Activated CD8-positive, alpha-beta memory T cell treated with anti-CD3 and anti-CD28 coated beads, Interleukin-2, amount 50 U/mL, for 24 hours (primary cell): ENCODE measurements around the gene PLG.
"Not testable (repeated sequence)": the region's sequence is repeated elsewhere in the genome, so short reads cannot be mapped to it uniquely, and the experiment has no call there.

Experiments used
- DNase-seq: peaks from one replicate; pipeline ENCODE4 v3.0.0-alpha.2; 2020; ENCODE audit errors: extremely low read depth

PLG gene

GRCh38 chr6:160775792-160776580, 73.9 kb downstream of the PLG start:
- no peak for DNase-seq

GRCh38 chr6:160779095-160779494, 77.1 kb downstream of the PLG start:
- not testable (repeated sequence) for DNase-seq

- DNase-seq = not testable (repeated sequence)
Measured at GRCh38 chr6:160780656-160781055, 78.6 kb downstream of the PLG start.

DNA sequence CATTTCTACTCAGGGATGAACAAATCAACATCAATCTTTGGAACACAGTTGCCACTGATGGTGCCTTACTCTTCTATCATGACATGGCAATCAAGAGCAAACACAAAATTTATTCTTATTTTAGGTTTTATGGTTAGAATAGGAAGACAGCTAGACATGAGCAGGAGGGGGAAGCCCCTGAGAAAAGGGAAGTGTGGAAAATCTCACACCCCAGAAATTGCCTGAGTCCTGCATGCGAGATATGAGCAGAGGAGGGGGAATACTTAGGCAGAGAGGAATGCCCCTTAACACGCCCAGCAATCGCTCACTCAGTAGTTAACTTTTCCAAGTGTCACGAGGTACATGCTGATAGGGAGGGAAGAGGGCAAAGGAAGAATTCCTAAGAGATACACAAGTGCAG, 79.3 kb downstream of the PLG start:
- no peak for DNase-seq

DNA sequence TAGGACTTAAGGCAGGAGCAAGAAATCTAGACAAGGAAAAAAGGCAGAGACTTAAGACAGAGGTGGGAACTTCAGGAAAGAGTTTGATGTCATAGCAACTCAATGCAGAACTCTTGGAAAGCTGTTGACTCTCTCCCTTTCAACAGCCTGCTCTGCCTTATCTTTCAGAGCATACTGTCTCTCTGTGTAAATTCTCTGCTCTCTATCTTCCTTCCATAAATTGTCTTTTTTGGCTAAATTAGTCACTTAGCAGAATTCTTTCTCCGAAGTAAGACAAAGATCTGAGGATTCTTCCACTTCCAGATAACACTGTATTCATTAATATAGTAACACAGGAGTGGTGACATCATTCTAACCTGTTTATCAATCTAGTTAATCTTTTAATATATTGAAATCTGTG, 80.2 kb downstream of the PLG start:
- no peak for DNase-seq

DNA sequence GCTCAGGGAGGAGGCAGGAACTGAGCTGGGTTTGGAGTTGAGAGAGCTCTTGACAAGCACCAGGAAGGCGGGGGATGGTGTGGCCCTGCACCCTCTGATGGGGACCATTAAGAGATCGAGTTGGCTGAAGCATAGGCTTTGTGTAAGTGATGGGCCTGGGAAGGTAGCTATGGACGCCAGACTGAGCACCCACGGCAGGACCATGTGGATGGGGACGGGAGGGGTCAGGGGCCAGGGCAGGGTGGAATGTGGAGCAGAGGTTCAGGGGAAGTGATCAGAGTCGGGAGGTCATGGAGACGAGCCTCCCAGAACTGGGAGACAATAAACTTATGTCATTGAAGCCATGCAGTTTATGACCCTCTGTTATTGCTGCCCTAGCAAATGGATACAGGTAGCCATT, 81.7 kb downstream of the PLG start:
- DNase-seq = no peak

DNA sequence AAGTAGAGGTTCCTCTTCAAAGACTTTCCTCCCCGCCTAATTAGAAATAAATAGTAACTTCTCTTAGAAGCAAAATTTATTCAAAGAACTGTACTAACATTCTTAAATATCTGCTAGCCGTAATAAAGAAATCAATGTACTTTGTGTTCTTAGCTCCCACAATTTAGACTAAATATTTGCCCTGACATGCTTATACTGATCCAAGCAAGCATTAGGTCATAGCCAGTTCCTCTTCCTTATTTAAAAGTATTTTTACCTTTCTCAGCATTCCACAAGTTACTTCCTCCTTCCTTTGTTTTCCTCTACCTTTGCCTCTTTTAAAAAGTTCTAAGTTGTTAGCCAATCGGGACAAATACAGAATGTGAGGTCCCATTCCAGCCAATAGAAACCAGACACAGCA, 86.1 kb downstream of the PLG start:
- not testable (repeated sequence) for DNase-seq

DNA sequence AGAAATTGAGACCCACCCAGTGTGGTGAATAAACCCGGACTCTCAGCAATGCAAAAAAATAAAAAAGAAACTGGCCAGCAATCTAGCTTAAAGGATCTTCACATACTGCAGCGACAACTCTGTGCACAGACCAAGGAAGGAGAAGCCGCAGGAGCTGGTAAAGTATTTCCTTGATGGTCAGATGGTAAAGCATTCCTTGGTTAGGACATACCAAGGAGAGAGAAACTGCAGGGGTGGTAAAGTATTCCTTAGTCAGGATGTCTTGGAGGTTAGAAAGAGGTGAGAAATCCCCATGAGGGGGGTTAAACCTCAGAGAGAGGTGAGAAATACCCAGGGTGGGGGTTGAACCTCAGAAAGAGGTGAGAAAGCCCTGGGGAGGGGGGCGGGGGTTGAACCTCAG, 86.8 kb downstream of the PLG start:
- DNase-seq = no peak

- DNase-seq = no peak
Measured at GRCh38 chr6:160789263-160790027, 87.4 kb downstream of the PLG start.

GRCh38 chr6:160790028-160790792, 88.2 kb downstream of the PLG start:
- no peak for DNase-seq

DNA sequence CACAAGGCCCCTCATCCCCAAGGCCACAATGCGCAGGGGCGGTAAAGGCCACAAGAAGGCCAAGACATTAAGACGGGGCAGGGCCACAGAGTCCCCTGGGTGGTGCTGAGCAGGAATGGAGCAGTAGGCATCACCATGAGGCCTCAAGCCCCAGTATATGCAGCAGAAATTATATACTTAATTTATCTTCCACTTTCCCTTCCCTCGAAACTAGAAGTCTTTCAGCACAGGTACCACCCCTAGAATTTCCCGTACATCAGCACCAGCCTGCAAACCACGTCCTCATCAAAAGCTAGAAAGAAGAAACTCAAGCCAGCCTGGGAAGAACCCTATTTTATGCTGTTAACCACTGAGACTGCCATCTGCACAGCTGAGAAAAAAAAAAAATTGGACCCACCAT, 89.4 kb downstream of the PLG start:
- no peak for DNase-seq

DNA sequence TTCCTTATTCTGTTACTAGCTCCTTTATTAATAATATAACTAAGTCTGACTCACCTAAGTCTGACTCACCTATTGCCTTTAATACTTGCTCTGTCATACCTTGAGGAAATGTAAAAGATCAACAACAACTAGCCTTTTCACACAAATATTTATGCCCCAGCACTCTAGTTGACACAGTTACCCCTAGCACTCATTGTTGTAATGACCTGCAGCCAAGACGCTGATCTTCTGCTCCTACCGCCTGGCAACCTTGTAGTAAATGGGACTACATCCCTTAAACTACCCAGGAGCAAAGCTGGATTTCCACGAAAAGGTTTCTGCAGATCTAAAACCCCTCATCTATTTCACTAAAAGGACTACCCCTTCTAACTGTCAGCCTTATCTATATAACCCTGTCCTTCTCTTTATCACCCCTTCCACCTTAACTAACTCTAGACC, 90.0 kb downstream of the PLG start:
- no peak for DNase-seq

DNA sequence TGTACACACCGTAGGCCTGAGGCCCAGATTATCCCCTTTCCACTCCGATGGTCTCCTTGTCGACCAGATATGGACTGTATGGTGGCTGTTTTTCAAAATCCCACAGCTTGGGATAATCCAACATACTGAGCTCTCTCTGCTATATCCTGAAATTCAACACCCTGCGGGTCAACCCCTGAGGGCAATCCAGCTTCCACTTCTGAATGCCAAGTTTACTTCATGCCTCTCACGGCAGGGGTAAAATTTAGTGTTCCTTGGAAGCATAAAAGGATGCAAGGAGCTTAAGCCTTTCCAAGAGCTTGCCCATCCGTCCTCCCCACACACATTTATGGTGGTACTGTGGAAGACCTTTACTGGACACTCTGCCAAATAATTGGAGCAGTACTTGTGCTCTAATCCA, 90.7 kb downstream of the PLG start:
- no peak for DNase-seq

- no peak for DNase-seq
Measured at GRCh38 chr6:160793652-160794051, 91.6 kb downstream of the PLG start.

DNA sequence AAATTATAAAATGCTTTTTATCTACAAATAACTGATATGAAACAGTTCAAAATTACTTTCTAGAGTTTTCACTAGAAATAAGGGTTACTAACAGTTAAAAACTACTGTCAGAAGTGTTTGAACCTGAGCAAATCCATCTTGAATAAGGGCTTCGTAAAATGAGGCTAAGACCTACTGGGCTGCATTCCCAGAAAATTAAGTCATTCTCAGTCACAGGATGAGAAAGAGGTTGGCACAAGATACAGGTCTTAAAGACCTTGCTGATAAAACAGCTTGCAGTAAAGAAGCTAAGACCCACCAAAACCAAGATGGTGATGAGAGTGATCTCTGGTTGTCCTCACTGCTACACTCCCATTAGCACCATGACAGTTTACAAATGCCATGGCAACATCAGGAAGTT, 93.7 kb downstream of the PLG start:
- DNase-seq = no peak

DNA sequence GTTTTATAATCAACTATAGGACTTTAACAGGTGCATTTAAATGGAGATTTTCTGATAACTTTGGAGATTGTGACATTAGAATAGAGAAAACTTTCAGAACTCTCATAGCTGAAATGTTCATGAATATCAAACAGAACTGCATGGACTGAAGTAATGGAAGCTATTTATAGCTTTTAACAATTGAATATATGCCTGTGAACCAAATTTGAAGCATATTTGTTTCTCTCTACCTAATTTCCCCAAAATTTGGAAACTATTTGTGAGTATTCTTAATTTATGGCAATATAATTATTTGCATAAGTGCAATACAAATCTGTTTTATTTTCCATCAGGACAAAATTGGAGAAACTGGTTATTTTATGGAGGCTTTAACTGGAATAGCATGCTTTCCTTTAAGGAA, 96.6 kb downstream of the PLG start:
- no peak for DNase-seq

GRCh38 chr6:160799801-160800506, 97.9 kb downstream of the PLG start:
- DNase-seq = no peak

- no peak for DNase-seq
Measured at GRCh38 chr6:160801418-160801817, 99.4 kb downstream of the PLG start.

- not testable (repeated sequence) for DNase-seq
Measured at GRCh38 chr6:160802049-160802448, 100.0 kb downstream of the PLG start.
